SJSA1 (cell line): ENCODE results near the gene PLCB1. TPM values are rescaled to one million over a fixed set of nuclear protein-coding genes. Genes with fewer than 3 reads are reported as not detected.
"Not testable (repeated sequence)": the region's sequence is repeated elsewhere in the genome, so short reads cannot be mapped to it uniquely, and the experiment has no call there.

Source experiments
- DNase-seq, 2 experiments: peaks; one replicate each; pipeline ENCODE4 v3.0.0-alpha.2; 2015 to 2020; ENCODE audit warnings: low spot score in 2 of 2, low read depth in 1 of 2
- H3K27ac ChIP-seq: fragments of 250-450 bp; sonication (Bioruptor Pico); 2 replicates; pipeline ENCODE4 v1.5.1; 2020; ENCODE audit warnings: mild to moderate bottlenecking, moderate library complexity
- H3K27me3 ChIP-seq: fragments of 250-450 bp; sonication (Bioruptor Pico); replicated peaks from 2 replicates; pipeline ENCODE4 v1.5.1; 2020; ENCODE audit warnings: mild to moderate bottlenecking, moderate library complexity
- H3K36me3 ChIP-seq: fragments of 250-450 bp; sonication (Bioruptor Pico); 2 replicates; pipeline ENCODE4 v1.5.1; 2020; ENCODE audit warnings: mild to moderate bottlenecking
- H3K4me1 ChIP-seq: fragments of 250-450 bp; sonication (Bioruptor Pico); replicated peaks from 2 replicates; pipeline ENCODE4 v1.6.1; 2021; ENCODE audit warnings: mild to moderate bottlenecking
- H3K4me3 ChIP-seq: fragments of 250-450 bp; sonication (Bioruptor Pico); 2 replicates; pipeline ENCODE4 v1.5.1; 2020; ENCODE audit warnings: mild to moderate bottlenecking
- H3K9me3 ChIP-seq: fragments of 250-450 bp; sonication (Bioruptor Pico); replicated peaks from 2 replicates; pipeline ENCODE4 v1.5.1; 2020; ENCODE audit warnings: mild to moderate bottlenecking
- total RNA-seq: library from RNA; depleted of rRNA; stranded (reverse); fragments of >200 nt; shearing (Covaris generic); gene quantifications from 2 replicates; pipeline ENCODE4 v1.2.3, GENCODE V29; 2014

The PLCB1 gene
- total RNA-seq, 1 experiment from 2014 or later: 10.0 TPM

GRCh38 chr20:8608470-8608869 lies 476.4 kb downstream of the PLCB1 start:
- no peaks in the 10 kb centered on the region for H3K9me3 ChIP-seq
- H3K4me3 ChIP-seq: no peak overlapping the region
- no peaks in the 10 kb centered on the region for H3K4me1 ChIP-seq
- no peaks in the 10 kb centered on the region for H3K27me3 ChIP-seq
- no peaks in the 10 kb centered on the region for H3K36me3 ChIP-seq
- H3K27ac ChIP-seq: no peak overlapping the region
- DNase-seq: no peak

- no peaks in the 10 kb centered on the region for H3K36me3 ChIP-seq
- no peaks in the 10 kb centered on the region for H3K4me1 ChIP-seq
- H3K4me3 ChIP-seq: no peak overlapping the region
- no peak overlapping the region for H3K27ac ChIP-seq
- no peak for DNase-seq
- no peaks in the 10 kb centered on the region for H3K27me3 ChIP-seq
- no peaks in the 10 kb centered on the region for H3K9me3 ChIP-seq
Observed at GRCh38 chr20:8616792-8617191, 484.7 kb downstream of the PLCB1 start.

- H3K27me3 ChIP-seq: no peaks in the 10 kb centered on the region
- H3K4me1 ChIP-seq: no peaks in the 10 kb centered on the region
- no peak for DNase-seq
- no peaks in the 10 kb centered on the region for H3K9me3 ChIP-seq
- H3K36me3 ChIP-seq: no peaks in the 10 kb centered on the region
- no peak overlapping the region for H3K4me3 ChIP-seq
- no peak overlapping the region for H3K27ac ChIP-seq
Observed at GRCh38 chr20:8621001-8621400, 488.9 kb downstream of the PLCB1 start.

- H3K4me3 ChIP-seq: no peak overlapping the region
- H3K9me3 ChIP-seq: no peaks in the 10 kb centered on the region
- peaks cover 11% of the 10 kb centered on the region for H3K4me1 ChIP-seq
- no peaks in the 10 kb centered on the region for H3K36me3 ChIP-seq
- H3K27ac ChIP-seq: no peak overlapping the region
- no peak for DNase-seq
- no peaks in the 10 kb centered on the region for H3K27me3 ChIP-seq
Observed at GRCh38 chr20:8624046-8624445, 492.0 kb downstream of the PLCB1 start.

GRCh38 chr20:8624616-8625015 lies 492.6 kb downstream of the PLCB1 start:
- Histone ChIP-seq H3K4me1 (peaks cover 11% of the 10 kb centered on the region), H3K36me3 (no peaks in the 10 kb centered on the region), H3K27me3 (no peaks in the 10 kb centered on the region), H3K9me3 (no peaks in the 10 kb centered on the region), H3K4me3 (no peak overlapping the region), H3K27ac (no peak overlapping the region)
- DNase-seq: no peak

- no peaks in the 10 kb centered on the region for H3K9me3 ChIP-seq
- H3K27ac ChIP-seq: no peak overlapping the region
- H3K4me1 ChIP-seq: peaks cover 18% of the 10 kb centered on the region
- DNase-seq: no peak
- H3K36me3 ChIP-seq: no peaks in the 10 kb centered on the region
- H3K27me3 ChIP-seq: no peaks in the 10 kb centered on the region
- no peak overlapping the region for H3K4me3 ChIP-seq
Observed at GRCh38 chr20:8627340-8628004, 495.4 kb downstream of the PLCB1 start.

GRCh38 chr20:8631271-8631670 lies 499.2 kb downstream of the PLCB1 start:
- no peaks in the 10 kb centered on the region for H3K27me3 ChIP-seq
- no peak overlapping the region for H3K27ac ChIP-seq
- DNase-seq: no peak
- H3K4me1 ChIP-seq: peaks cover 27% of the 10 kb centered on the region
- no peaks in the 10 kb centered on the region for H3K36me3 ChIP-seq
- H3K4me3 ChIP-seq: no peak overlapping the region
- no peaks in the 10 kb centered on the region for H3K9me3 ChIP-seq

GRCh38 chr20:8633366-8633765 lies 501.3 kb downstream of the PLCB1 start:
- no peaks in the 10 kb centered on the region for H3K27me3 ChIP-seq
- peaks cover 16% of the 10 kb centered on the region; the same call in 1 of the 2 replicates for H3K4me1 ChIP-seq
- H3K9me3 ChIP-seq: no peaks in the 10 kb centered on the region
- no peak for DNase-seq
- H3K4me3 ChIP-seq: no peak overlapping the region
- H3K27ac ChIP-seq: no peak overlapping the region
- no peaks in the 10 kb centered on the region for H3K36me3 ChIP-seq

GRCh38 chr20:8635048-8635572 lies 503.0 kb downstream of the PLCB1 start:
- Histone ChIP-seq H3K27ac (no peak overlapping the region), H3K4me3 (no peak overlapping the region), H3K4me1 (peaks cover 17% of the 10 kb centered on the region), H3K9me3 (no peaks in the 10 kb centered on the region), H3K36me3 (no peaks in the 10 kb centered on the region), H3K27me3 (no peaks in the 10 kb centered on the region)
- DNase-seq: no peak

GRCh38 chr20:8635837-8636236 lies 503.8 kb downstream of the PLCB1 start:
- DNase-seq: no peak
- H3K4me1 ChIP-seq: peaks cover 24% of the 10 kb centered on the region
- no peaks in the 10 kb centered on the region for H3K27me3 ChIP-seq
- no peak overlapping the region for H3K4me3 ChIP-seq
- no peaks in the 10 kb centered on the region for H3K36me3 ChIP-seq
- no peak overlapping the region for H3K27ac ChIP-seq
- H3K9me3 ChIP-seq: no peaks in the 10 kb centered on the region

GRCh38 chr20:8639112-8639778 lies 507.2 kb downstream of the PLCB1 start:
- H3K36me3 ChIP-seq: no peaks in the 10 kb centered on the region
- H3K27ac ChIP-seq: no peak overlapping the region
- no peaks in the 10 kb centered on the region for H3K9me3 ChIP-seq
- no peaks in the 10 kb centered on the region for H3K27me3 ChIP-seq
- no peak for DNase-seq
- no peak overlapping the region for H3K4me3 ChIP-seq
- peaks cover 9% of the 10 kb centered on the region for H3K4me1 ChIP-seq

- Histone ChIP-seq H3K9me3 (no peaks in the 10 kb centered on the region), H3K4me3 (no peak overlapping the region), H3K27me3 (no peaks in the 10 kb centered on the region), H3K27ac (no peak overlapping the region), H3K36me3 (no peaks in the 10 kb centered on the region), H3K4me1 (peaks cover 16% of the 10 kb centered on the region)
- no peak for DNase-seq
Observed at GRCh38 chr20:8640461-8640860, 508.4 kb downstream of the PLCB1 start.

GRCh38 chr20:8642247-8642646 lies 510.2 kb downstream of the PLCB1 start:
- Histone ChIP-seq H3K4me3 (no peak overlapping the region), H3K27ac (no peak overlapping the region), H3K4me1 (peaks cover 31% of the 10 kb centered on the region), H3K9me3 (no peaks in the 10 kb centered on the region), H3K27me3 (no peaks in the 10 kb centered on the region), H3K36me3 (no peaks in the 10 kb centered on the region)
- DNase-seq: no peak

- H3K36me3 ChIP-seq, DNase-seq, H3K4me3 ChIP-seq, H3K9me3 ChIP-seq, H3K27me3 ChIP-seq: not testable (repeated sequence)
- Histone ChIP-seq H3K27ac (peak overlapping the region; percentile 97; the same call in 1 of the 2 replicates), H3K4me1 (peaks cover 42% of the 10 kb centered on the region)
Observed at GRCh38 chr20:8644468-8644867, 512.4 kb downstream of the PLCB1 start.
